GM18907 (cell line): ENCODE data around the gene YIPF3.
"Not testable (repeated sequence)": the region's sequence is repeated elsewhere in the genome, so short reads cannot be mapped to it uniquely, and the experiment has no call there.

ENCODE experiments used
- ATAC-seq: cut with Tn5 transposase; IDR thresholded peaks from one replicate; pipeline ENCODE4 v1.9.1; 2021; ENCODE audit warnings: mild to moderate bottlenecking, moderate library complexity; ENCODE audit not compliant: unreplicated experiment

Gene YIPF3

GRCh38 chr6:43467265-43467664 is 49.5 kb downstream of the YIPF3 start:
- ATAC-seq: not testable (repeated sequence)

GRCh38 chr6:43465948-43466347 is 50.8 kb downstream of the YIPF3 start:
- ATAC-seq: no peak

GRCh38 chr6:43464337-43464736 is 52.4 kb downstream of the YIPF3 start:
- no peak for ATAC-seq

DNA sequence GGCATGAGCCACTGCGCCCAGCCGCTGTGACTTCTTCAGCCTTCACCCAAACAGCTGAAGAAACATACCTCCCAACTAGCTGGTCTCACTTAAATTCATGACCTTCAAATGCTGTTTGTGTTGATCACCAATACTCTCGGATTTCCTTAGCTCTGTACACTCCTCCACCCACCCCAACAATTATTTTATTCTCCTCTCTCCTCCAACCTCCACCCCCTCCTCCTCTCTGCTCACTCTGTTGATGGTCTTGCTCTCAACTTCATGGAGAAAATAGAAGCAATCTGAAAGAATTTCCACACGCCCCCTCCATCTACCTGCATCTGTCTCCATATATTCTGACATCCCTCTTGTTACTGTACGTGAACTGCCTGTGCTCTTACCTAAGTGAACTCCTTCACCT is 54.8 kb downstream of the YIPF3 start:
- ATAC-seq: no peak
